A549 (cell line): ENCODE data around the gene TMEM52B.

Experiments used
- CTCF ChIP-seq: fragments of >200 bp; sonication (Bioruptor Twin); formaldehyde crosslinking; IDR thresholded peaks from 3 replicates; pipeline ENCODE4 v1.5.1; 2016
- KDM5A ChIP-seq: fragments of 200-600 bp; sonication (generic); IDR thresholded peaks from 2 replicates; pipeline ENCODE4 v1.6.1; 2016; ENCODE audit warnings: antibody characterized with exemption, mild to moderate bottlenecking
- SMC3 ChIP-seq: fragments of >200 bp; sonication (Bioruptor Twin); formaldehyde crosslinking; IDR thresholded peaks from 3 replicates; pipeline ENCODE4 v1.6.1; 2018; ENCODE audit warnings: inconsistent platforms

- TF ChIP-seq CTCF (no peak), SMC3 (no peak), KDM5A (no peak)
Observed at GRCh38 chr12:10136637-10137205, 42.1 kb upstream of the TMEM52B start.
